ENCODE measurements around the gene BPHL. TPM values are rescaled to one million over a fixed set of nuclear protein-coding genes. Genes with fewer than 3 reads are reported as not detected.
"Not testable (repeated sequence)": the region's sequence is repeated elsewhere in the genome, so short reads cannot be mapped to it uniquely, and the experiment has no call there.

The BPHL gene
- total and polyA plus RNA-seq, 2 experiments from 2014 or later = 22.8 to 45.5 TPM

- peaks cover 79% of the 10 kb centered on the region for H3K36me3 Mint-ChIP-seq (ENCODE audit: low read depth)
Measured at GRCh38 chr6:3137057-3137777, 18.7 kb downstream of the BPHL start.

GRCh38 chr6:3137873-3138272, 19.4 kb downstream of the BPHL start:
- not testable (repeated sequence) for H3K4me3 ChIP-seq; H3K27me3 ChIP-seq (ENCODE audit: insufficient read depth); H2AFZ ChIP-seq; H3K27me3 Mint-ChIP-seq (ENCODE audit: insufficient read depth, low read depth, poor library complexity); H4K20me1 ChIP-seq (replicated peaks; ENCODE audit: insufficient read depth); H3K9me2 ChIP-seq (ENCODE audit: insufficient read depth); DNase-seq (ENCODE audit: low spot score); H3K4me2 ChIP-seq; H3K9me3 Mint-ChIP-seq; H3K27ac ChIP-seq (ENCODE audit: low read depth); H3K4me3 Mint-ChIP-seq; H3K79me2 ChIP-seq (replicated peaks; ENCODE audit: insufficient read depth); ATAC-seq; H3K27ac Mint-ChIP-seq
- peaks cover 13% of the 10 kb centered on the region; the same call in 1 of the 2 replicates for H3F3A ChIP-seq (replicated peaks; ENCODE audit: low read depth)
- H3K36me3 Mint-ChIP-seq (ENCODE audit: low read depth) = peaks cover 76% of the 10 kb centered on the region
- H3K36me3 ChIP-seq (ENCODE audit: insufficient read depth) = peaks cover 24% of the 10 kb centered on the region
- H3K4me1 ChIP-seq (ENCODE audit: insufficient read depth) = peaks cover 18% of the 10 kb centered on the region
- peaks cover 18% of the 10 kb centered on the region for H3K4me1 Mint-ChIP-seq

More at GRCh38 chr6:3137057-3137777, 18.7 kb downstream of the BPHL start:
- Histone ChIP-seq H2AFZ (no peak overlapping the region), H3K36me3 (ENCODE audit: insufficient read depth) (peaks cover 24% of the 10 kb centered on the region), H4K20me1 (replicated peaks; ENCODE audit: insufficient read depth) (no peaks in the 10 kb centered on the region; the same call in 1 of the 2 replicates), H3F3A (replicated peaks; ENCODE audit: low read depth) (peaks cover 13% of the 10 kb centered on the region; the same call in 1 of the 2 replicates), H3K4me1 (ENCODE audit: insufficient read depth) (peaks cover 14% of the 10 kb centered on the region), H3K79me2 (replicated peaks; ENCODE audit: insufficient read depth) (no peaks in the 10 kb centered on the region), H3K27me3 (ENCODE audit: insufficient read depth) (no peaks in the 10 kb centered on the region), H3K9me2 (ENCODE audit: insufficient read depth) (no peaks in the 10 kb centered on the region), H3K4me3 (no peak overlapping the region), H3K4me2 (no peak overlapping the region), H3K27ac (ENCODE audit: low read depth) (peak overlapping the region; percentile 39; the same call in 1 of the 2 replicates)
- Mint-ChIP-seq H3K9me3 (no peaks in the 10 kb centered on the region), H3K4me1 (peaks cover 14% of the 10 kb centered on the region), H3K4me3 (no peak overlapping the region), H3K27me3 (ENCODE audit: insufficient read depth, low read depth, poor library complexity) (no peaks in the 10 kb centered on the region), H3K27ac (0 out of 2 replicates have a peak overlapping the region, but pooled peaks have one; percentile 12)
- DNase-seq (ENCODE audit: low spot score) = no peak
- TF ChIP-seq ZNF462 (CRISPR knock-in tag; IDR thresholded peaks at IDR 0.05) = no peak
- no peak for TF ChIP-seq JUNB (IDR thresholded peaks at IDR 0.05; ENCODE audit: unreplicated experiment)
- no peak for ATAC-seq
